ENCODE measurements around the gene CYP2A7. TPM values are rescaled to one million over a fixed set of nuclear protein-coding genes. Genes with fewer than 3 reads are reported as not detected.
"Not testable (repeated sequence)": the region's sequence is repeated elsewhere in the genome, so short reads cannot be mapped to it uniquely, and the experiment has no call there.

Gene CYP2A7
- total RNA-seq, 1 experiment from 2014 or later, result not detected

GRCh38 chr19:40862785-40863184 lies 19.2 kb downstream of the CYP2A7 start:
- no TSS peak for BruUV-seq (replicated peaks)
- Histone ChIP-seq H4K20me1 (ENCODE audit: insufficient read depth) (no peaks in the 10 kb centered on the region), H3K36me3 (ENCODE audit: low read depth) (no peaks in the 10 kb centered on the region), H3K4me3 (no peak overlapping the region), H3K27ac (peak overlapping the region; percentile 50), H3K4me2 (peak overlapping the region; percentile 35), H3K4me1 (replicated peaks; ENCODE audit: insufficient read depth) (peaks cover 32% of the 10 kb centered on the region), H3K79me2 (ENCODE audit: low read depth) (no peaks in the 10 kb centered on the region), H3K9me2 (ENCODE audit: insufficient read depth) (no peaks in the 10 kb centered on the region), H3K9me3 (ENCODE audit: insufficient read depth, low read depth) (no peaks in the 10 kb centered on the region), H3K27me3 (ENCODE audit: insufficient read depth, low read depth) (no peaks in the 10 kb centered on the region), H3F3A (ENCODE audit: insufficient read depth, low read depth) (peaks cover 14% of the 10 kb centered on the region; the same call in 1 of the 2 replicates), H2AFZ (no peak overlapping the region)
- CTCF ChIA-PET, result no interaction called here
- intact Hi-C loops (cut with micrococcal nuclease; ENCODE audit: unreplicated experiment), result no loop called here
- TF ChIP-seq, protein P1, sequence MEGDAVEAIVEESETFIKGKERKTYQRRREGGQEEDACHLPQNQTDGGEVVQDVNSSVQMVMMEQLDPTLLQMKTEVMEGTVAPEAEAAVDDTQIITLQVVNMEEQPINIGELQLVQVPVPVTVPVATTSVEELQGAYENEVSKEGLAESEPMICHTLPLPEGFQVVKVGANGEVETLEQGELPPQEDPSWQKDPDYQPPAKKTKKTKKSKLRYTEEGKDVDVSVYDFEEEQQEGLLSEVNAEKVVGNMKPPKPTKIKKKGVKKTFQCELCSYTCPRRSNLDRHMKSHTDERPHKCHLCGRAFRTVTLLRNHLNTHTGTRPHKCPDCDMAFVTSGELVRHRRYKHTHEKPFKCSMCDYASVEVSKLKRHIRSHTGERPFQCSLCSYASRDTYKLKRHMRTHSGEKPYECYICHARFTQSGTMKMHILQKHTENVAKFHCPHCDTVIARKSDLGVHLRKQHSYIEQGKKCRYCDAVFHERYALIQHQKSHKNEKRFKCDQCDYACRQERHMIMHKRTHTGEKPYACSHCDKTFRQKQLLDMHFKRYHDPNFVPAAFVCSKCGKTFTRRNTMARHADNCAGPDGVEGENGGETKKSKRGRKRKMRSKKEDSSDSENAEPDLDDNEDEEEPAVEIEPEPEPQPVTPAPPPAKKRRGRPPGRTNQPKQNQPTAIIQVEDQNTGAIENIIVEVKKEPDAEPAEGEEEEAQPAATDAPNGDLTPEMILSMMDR (conservative IDR thresholded peaks at IDR 0.05), result no peak
- TF ChIP-seq EZH2 (IDR thresholded peaks at IDR 0.05; ENCODE audit: low read depth), result no peak
- POLR2A ChIA-PET (ENCODE audit: unreplicated experiment), result interaction anchor here (0.6 kb wide), 1 partner anchor 146 kb away, joined by 5 read pairs; the partner anchor contains the start of gene ITPKC
- peak; percentile 5 to 96 for DNase-seq

GRCh38 chr19:40862333-40862732 lies 19.7 kb downstream of the CYP2A7 start:
- H3K27ac ChIP-seq, result peak overlapping the region; percentile 50
- no peaks in the 10 kb centered on the region for H3K9me3 ChIP-seq (ENCODE audit: insufficient read depth, low read depth)
- ChIA-PET POLR2A (ENCODE audit: unreplicated experiment) (no interaction called here), CTCF (no interaction called here)
- no peaks in the 10 kb centered on the region for H3K9me2 ChIP-seq (ENCODE audit: insufficient read depth)
- H2AFZ ChIP-seq, result no peak overlapping the region
- no peak overlapping the region for H3K4me3 ChIP-seq
- no peaks in the 10 kb centered on the region for H3K36me3 ChIP-seq (ENCODE audit: low read depth)
- no TSS peak for BruUV-seq (replicated peaks)
- H3K4me1 ChIP-seq (replicated peaks; ENCODE audit: insufficient read depth), result peaks cover 32% of the 10 kb centered on the region
- no peaks in the 10 kb centered on the region for H3K79me2 ChIP-seq (ENCODE audit: low read depth)
- TF ChIP-seq, protein P1 (conservative IDR thresholded peaks at IDR 0.05), result 0 out of 2 replicates have a peak, but pooled peaks have one; percentile 29
- no peak for TF ChIP-seq EZH2 (IDR thresholded peaks at IDR 0.05; ENCODE audit: low read depth)
- intact Hi-C loops (cut with micrococcal nuclease; ENCODE audit: unreplicated experiment), result no loop called here
- H4K20me1 ChIP-seq (ENCODE audit: insufficient read depth), result no peaks in the 10 kb centered on the region
- H3K4me2 ChIP-seq, result peak overlapping the region; percentile 35; the same call in 1 of the 2 replicates
- no peak for DNase-seq
- H3F3A ChIP-seq (ENCODE audit: insufficient read depth, low read depth), result peaks cover 14% of the 10 kb centered on the region; the same call in 1 of the 2 replicates
- H3K27me3 ChIP-seq (ENCODE audit: insufficient read depth, low read depth), result no peaks in the 10 kb centered on the region

DNA sequence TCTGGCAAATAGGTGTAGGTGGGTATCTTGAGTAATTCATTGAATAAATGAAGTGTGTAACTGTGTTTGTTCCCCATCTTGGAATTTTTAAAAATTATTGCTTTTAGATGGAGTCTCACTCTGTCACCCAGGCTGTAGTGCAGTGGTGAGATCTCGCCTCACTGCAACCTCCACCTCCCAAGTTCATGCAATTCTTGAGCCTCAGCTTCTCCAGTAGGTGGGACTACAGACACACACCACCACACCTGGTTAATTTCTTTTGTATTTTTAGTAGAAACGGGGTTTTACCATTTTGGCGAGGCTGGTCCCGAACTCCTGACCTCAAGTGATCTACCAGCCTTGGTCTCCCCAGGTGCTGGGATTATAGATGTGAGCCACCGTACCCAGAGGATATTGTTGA lies 23.9 kb downstream of the CYP2A7 start:
- no peak overlapping the region for H3K27ac ChIP-seq
- BruUV-seq (replicated peaks), result no TSS peak
- peaks cover 10% of the 10 kb centered on the region; the same call in 1 of the 2 replicates for H3F3A ChIP-seq (ENCODE audit: insufficient read depth, low read depth)
- no peak for TF ChIP-seq EZH2 (IDR thresholded peaks at IDR 0.05; ENCODE audit: low read depth)
- TF ChIP-seq, protein P1 (conservative IDR thresholded peaks at IDR 0.05), result no peak
- no peaks in the 10 kb centered on the region for H3K9me3 ChIP-seq (ENCODE audit: insufficient read depth, low read depth)
- no peak for DNase-seq
- no peaks in the 10 kb centered on the region for H3K9me2 ChIP-seq (ENCODE audit: insufficient read depth)
- no peaks in the 10 kb centered on the region for H3K79me2 ChIP-seq (ENCODE audit: low read depth)
- no peaks in the 10 kb centered on the region for H4K20me1 ChIP-seq (ENCODE audit: insufficient read depth)
- H3K4me1 ChIP-seq (replicated peaks; ENCODE audit: insufficient read depth), result peaks cover 14% of the 10 kb centered on the region
- CTCF ChIA-PET, result no interaction called here
- H2AFZ ChIP-seq, result no peak overlapping the region
- no peaks in the 10 kb centered on the region for H3K36me3 ChIP-seq (ENCODE audit: low read depth)
- no peak overlapping the region for H3K4me2 ChIP-seq
- H3K4me3 ChIP-seq, result no peak overlapping the region
- intact Hi-C loops (cut with micrococcal nuclease; ENCODE audit: unreplicated experiment), result no loop called here
- POLR2A ChIA-PET (ENCODE audit: unreplicated experiment), result no interaction called here
- H3K27me3 ChIP-seq (ENCODE audit: insufficient read depth, low read depth), result no peaks in the 10 kb centered on the region

GRCh38 chr19:40852467-40853152 lies 29.4 kb downstream of the CYP2A7 start:
- CTCF ChIA-PET; POLR2A ChIA-PET (ENCODE audit: unreplicated experiment); H2AFZ ChIP-seq: not testable (repeated sequence)

DNA sequence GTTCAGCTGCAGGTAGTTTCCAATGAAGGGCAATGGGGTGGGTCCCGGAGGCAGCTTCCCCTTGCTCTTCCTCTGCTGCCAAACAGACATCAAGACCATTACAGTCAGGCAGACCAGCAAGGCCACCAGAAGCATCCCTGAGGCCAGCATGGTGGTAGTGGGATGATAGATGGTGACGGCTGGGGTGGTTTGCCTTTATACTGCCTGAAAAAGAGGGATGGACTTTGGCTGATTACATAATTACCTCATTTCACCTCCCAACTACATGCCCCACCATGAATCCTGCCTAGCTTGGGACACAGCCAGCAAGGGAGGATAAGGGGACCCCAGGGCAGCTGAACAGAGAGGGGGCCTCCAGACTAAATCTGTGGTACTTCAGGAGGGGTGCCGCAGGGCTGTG lies 31.8 kb downstream of the CYP2A7 start, which contains the start of gene CYP2A6:
CYP2A6 (minus strand) TSS at position 171 of the 400 bp plus-strand sequence; CDS start at position 150, 21 bp downstream.
- CTCF ChIA-PET; POLR2A ChIA-PET (ENCODE audit: unreplicated experiment); BruUV-seq (replicated peaks): not testable (repeated sequence)

More at GRCh38 chr19:40852467-40853152, 29.4 kb downstream of the CYP2A7 start:
- H4K20me1 ChIP-seq (ENCODE audit: insufficient read depth); H3K9me3 ChIP-seq (ENCODE audit: insufficient read depth, low read depth); H3K4me1 ChIP-seq (replicated peaks; ENCODE audit: insufficient read depth); H3K36me3 ChIP-seq (ENCODE audit: low read depth); H3K4me2 ChIP-seq; BruUV-seq (replicated peaks); DNase-seq; H3K9me2 ChIP-seq (ENCODE audit: insufficient read depth); H3K79me2 ChIP-seq (ENCODE audit: low read depth); H3K27me3 ChIP-seq (ENCODE audit: insufficient read depth, low read depth); H3K4me3 ChIP-seq; H3K27ac ChIP-seq; intact Hi-C loops (cut with micrococcal nuclease; ENCODE audit: unreplicated experiment); H3F3A ChIP-seq (ENCODE audit: insufficient read depth, low read depth): not testable (repeated sequence)

More for the DNA sequence above, 31.8 kb downstream of the CYP2A7 start, which contains the start of gene CYP2A6:
- H3K9me2 ChIP-seq (ENCODE audit: insufficient read depth); H3F3A ChIP-seq (ENCODE audit: insufficient read depth, low read depth); H3K36me3 ChIP-seq (ENCODE audit: low read depth); DNase-seq; H3K9me3 ChIP-seq (ENCODE audit: insufficient read depth, low read depth); intact Hi-C loops (cut with micrococcal nuclease; ENCODE audit: unreplicated experiment); H2AFZ ChIP-seq; H3K27me3 ChIP-seq (ENCODE audit: insufficient read depth, low read depth); H3K4me2 ChIP-seq; H3K4me3 ChIP-seq; H3K4me1 ChIP-seq (replicated peaks; ENCODE audit: insufficient read depth); H4K20me1 ChIP-seq (ENCODE audit: insufficient read depth); H3K79me2 ChIP-seq (ENCODE audit: low read depth); H3K27ac ChIP-seq: not testable (repeated sequence)
